Breast epithelium (tissue), 4 donors: Measurements from ENCODE around the gene GAB4. TPM values are rescaled to one million over a fixed set of nuclear protein-coding genes. Genes with fewer than 3 reads are reported as not detected.
"Not testable (repeated sequence)": the region's sequence is repeated elsewhere in the genome, so short reads cannot be mapped to it uniquely, and the experiment has no call there.

Experiments
- DNase-seq, 2 donors: peaks; one replicate each; pipeline ENCODE4 v3.0.0-alpha.2; 2019; ENCODE audit warnings: low spot score in 2 of 2
- H3K27ac ChIP-seq, 2 donors: fragments of 200-600 bp; sonication (generic) in 1 of 2; one replicate each; pipeline ENCODE4 v1.5.1; 2016 to 2019; ENCODE audit warnings: mild to moderate bottlenecking in 1 of 2
- H3K27me3 ChIP-seq, 2 donors: fragments of 200-600 bp; sonication (generic) in 1 of 2; one replicate each; pipeline versions ENCODE4 v1.5.1 to v1.6.0; 2017 to 2019; ENCODE audit warnings: control low read depth in 1 of 2, mild to moderate bottlenecking in 1 of 2
- H3K36me3 ChIP-seq: fragments of 200-600 bp; one replicate; pipeline ENCODE4 v1.5.1; 2019
- H3K4me1 ChIP-seq, 2 donors: fragments of 200-600 bp; sonication (generic); one replicate each; pipeline ENCODE4 v1.5.1; 2016 to 2019; ENCODE audit warnings: control low read depth in 1 of 2
- H3K4me3 ChIP-seq, 3 donors: fragments of 200-600 bp; sonication (generic); 1 replicate in 2 of 3; 2 replicates in 1 of 3; pipeline ENCODE4 v1.5.1; 2016 to 2019; ENCODE audit warnings: mild to moderate bottlenecking in 3 of 3, moderate library complexity in 2 of 3
- H3K9me3 ChIP-seq, 2 donors: fragments of 200-600 bp; sonication (generic) in 1 of 2; one replicate each; pipeline ENCODE4 v1.5.1; 2016 to 2019; ENCODE audit warnings: control low read depth in 1 of 2
- CTCF ChIP-seq, 3 donors: fragments of 450-650 bp; IDR thresholded peaks; one replicate each; pipeline ENCODE4 v1.5.1; 2016 to 2017; ENCODE audit warnings: antibody characterized with exemption in 3 of 3, mild to moderate bottlenecking in 3 of 3, moderate library complexity in 3 of 3
- POLR2A ChIP-seq: fragments of 450-650 bp; IDR thresholded peaks from one replicate; pipeline ENCODE4 v1.6.1; 2016; ENCODE audit warnings: antibody characterized with exemption, mild to moderate bottlenecking, moderate library complexity
- POLR2AphosphoS5 ChIP-seq, 3 donors: sonication (generic); formaldehyde crosslinking; IDR thresholded peaks; one replicate each; pipeline ENCODE4 v1.6.1; 2017; ENCODE audit warnings: antibody characterized with exemption in 3 of 3
- intact Hi-C: fragments of 100-400 bp; cut with DNase I; formaldehyde crosslinking; loops from one replicate; pipeline ENCODE4 v1.15.1; 2023; ENCODE audit warnings: low total_unique reads
- total RNA-seq, 3 donors: library from RNA; depleted of rRNA; stranded (reverse); fragments of >200 nt; gene quantifications; one replicate each; pipeline ENCODE4 v1.1.0, GENCODE V29; 2016

Gene GAB4
- total RNA-seq, 3 donors from 2014 or later, result not detected

DNA sequence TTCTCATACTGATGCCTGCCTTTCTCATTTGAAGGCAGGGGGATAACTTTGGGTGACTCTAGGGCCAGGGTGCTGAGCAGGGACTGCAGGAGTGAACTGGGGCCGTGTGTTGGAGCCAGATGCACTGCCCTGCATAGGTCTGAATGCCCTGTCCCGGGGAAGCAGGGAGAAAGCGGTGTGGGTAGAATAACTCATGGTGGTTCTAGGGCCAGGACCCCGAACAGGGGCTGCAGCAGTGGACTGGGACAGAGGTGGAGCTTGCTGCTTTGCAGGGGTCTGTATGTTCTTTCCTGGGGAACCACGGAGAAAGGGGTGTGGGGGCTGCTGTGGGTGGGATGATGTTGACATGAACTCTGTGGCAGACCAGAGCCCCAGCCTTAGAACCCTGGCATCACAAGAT is 52.9 kb downstream of the GAB4 start:
- no peak overlapping the region for H3K4me3 ChIP-seq
- H3K27ac ChIP-seq, result no peak overlapping the region
- no peaks in the 10 kb centered on the region for H3K4me1 ChIP-seq
- TF ChIP-seq POLR2AphosphoS5 (IDR thresholded peaks at IDR 0.05), result no peak
- no peak for TF ChIP-seq POLR2A
- no peak for TF ChIP-seq CTCF (IDR thresholded peaks at IDR 0.05)
- H3K36me3 ChIP-seq, result no peaks in the 10 kb centered on the region
- no peak for DNase-seq
- no peaks in the 10 kb centered on the region for H3K9me3 ChIP-seq
- intact Hi-C loops, result no loop called here
- H3K27me3 ChIP-seq, result no peaks in the 10 kb centered on the region

GRCh38 chr22:16954060-16954403 is 54.0 kb downstream of the GAB4 start:
- Histone ChIP-seq H3K27ac (no peak overlapping the region), H3K36me3 (no peaks in the 10 kb centered on the region), H3K4me1 (no peaks in the 10 kb centered on the region), H3K27me3 (no peaks in the 10 kb centered on the region), H3K9me3 (no peaks in the 10 kb centered on the region), H3K4me3 (no peak overlapping the region)
- no peak for DNase-seq
- intact Hi-C loops, result no loop called here
- TF ChIP-seq POLR2A (no peak), POLR2AphosphoS5 (IDR thresholded peaks at IDR 0.05) (no peak), CTCF (IDR thresholded peaks at IDR 0.05) (no peak)

DNA sequence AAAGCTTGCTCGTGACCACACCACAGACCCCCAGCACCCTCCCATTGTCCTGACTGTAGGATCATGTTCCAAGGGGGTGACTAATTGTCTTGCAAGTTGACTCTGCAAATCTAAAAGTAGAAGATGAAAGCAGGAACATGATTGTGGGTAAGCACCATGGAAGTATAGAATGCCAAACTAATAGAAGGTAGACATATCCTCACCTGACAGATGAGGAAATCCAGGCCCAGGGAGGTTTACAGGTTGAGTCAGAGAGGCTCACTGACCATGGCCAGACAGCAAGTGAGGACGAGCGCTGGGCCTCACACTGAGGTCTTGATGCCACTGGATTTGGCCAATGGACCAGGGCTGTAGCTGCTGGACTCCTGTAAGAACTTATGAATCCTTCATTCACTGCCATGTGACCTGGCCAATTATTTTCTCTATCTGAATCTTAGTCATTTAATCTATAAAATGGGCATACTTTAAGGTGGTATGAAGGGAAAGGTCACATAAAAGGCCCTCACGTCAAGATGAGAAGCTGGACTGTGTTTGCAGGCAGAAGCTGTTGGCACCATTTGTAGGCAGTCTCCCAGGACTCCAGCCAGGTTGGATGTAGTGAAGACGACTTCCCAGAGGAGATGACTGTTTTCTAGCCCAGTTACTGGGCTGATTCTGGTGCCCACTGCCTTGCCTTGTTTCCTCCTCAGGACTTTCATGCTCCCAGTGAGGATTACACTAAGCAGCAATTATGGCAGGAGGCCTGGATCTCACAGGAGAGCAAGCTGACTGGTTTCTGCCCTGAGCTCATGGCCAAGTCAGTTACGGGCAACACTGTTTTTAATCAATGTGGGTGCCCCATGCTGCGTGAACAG is 54.6 kb downstream of the GAB4 start:
- intact Hi-C loops, result no loop called here
- Histone ChIP-seq H3K4me3 (no peak overlapping the region), H3K36me3 (no peaks in the 10 kb centered on the region), H3K27me3 (no peaks in the 10 kb centered on the region), H3K9me3 (no peaks in the 10 kb centered on the region), H3K4me1 (no peaks in the 10 kb centered on the region), H3K27ac (no peak overlapping the region)
- TF ChIP-seq POLR2AphosphoS5 (IDR thresholded peaks at IDR 0.05) (no peak), POLR2A (no peak), CTCF (IDR thresholded peaks at IDR 0.05) (no peak)
- no peak for DNase-seq

- no peaks in the 10 kb centered on the region for H3K27me3 ChIP-seq
- H3K36me3 ChIP-seq, result no peaks in the 10 kb centered on the region
- intact Hi-C loops, result no loop called here
- no peak for DNase-seq
- no peak overlapping the region for H3K4me3 ChIP-seq
- no peak overlapping the region for H3K27ac ChIP-seq
- H3K4me1 ChIP-seq, result no peaks in the 10 kb centered on the region
- no peaks in the 10 kb centered on the region for H3K9me3 ChIP-seq
- TF ChIP-seq POLR2A (no peak), CTCF (IDR thresholded peaks at IDR 0.05) (no peak), POLR2AphosphoS5 (IDR thresholded peaks at IDR 0.05) (no peak)
These were observed 58.5 kb downstream of the GAB4 start for GRCh38 chr22:16949561-16949960.

GRCh38 chr22:16937811-16938210 is 70.2 kb downstream of the GAB4 start:
- Histone ChIP-seq H3K27ac (no peak overlapping the region), H3K27me3 (no peaks in the 10 kb centered on the region), H3K9me3 (no peaks in the 10 kb centered on the region), H3K36me3 (no peaks in the 10 kb centered on the region), H3K4me1 (no peaks in the 10 kb centered on the region), H3K4me3 (no peak overlapping the region)
- TF ChIP-seq POLR2AphosphoS5 (IDR thresholded peaks at IDR 0.05) (no peak), CTCF (IDR thresholded peaks at IDR 0.05) (no peak), POLR2A (no peak)
- DNase-seq, result no peak
- intact Hi-C loops, result no loop called here

DNA sequence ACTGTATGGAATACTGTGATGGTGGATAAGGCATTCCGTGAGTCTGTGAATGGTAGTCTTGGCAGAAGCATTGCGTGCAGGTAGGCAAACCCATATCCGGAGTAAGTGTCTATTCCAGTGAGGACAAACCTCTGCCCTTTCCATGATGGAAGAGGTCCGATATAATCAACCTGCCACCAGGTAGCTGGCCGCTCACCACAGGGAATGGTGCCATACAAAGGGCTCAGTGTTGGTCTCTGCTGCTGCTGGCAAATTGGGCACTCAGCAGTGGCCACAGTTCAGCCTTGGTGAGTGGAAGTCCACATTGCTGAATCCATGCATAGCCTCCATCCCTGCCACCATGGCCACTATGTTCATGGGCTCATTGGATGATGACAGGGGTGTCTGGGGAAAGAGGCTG is 70.8 kb downstream of the GAB4 start:
- H3K36me3 ChIP-seq, H3K27me3 ChIP-seq, H3K9me3 ChIP-seq, H3K4me3 ChIP-seq, DNase-seq, H3K27ac ChIP-seq, H3K4me1 ChIP-seq, intact Hi-C loops: not testable (repeated sequence)
